GM13976 (cell line): ENCODE data around the gene NRG3.

ENCODE experiments used
- DNase-seq: peaks from one replicate; pipeline ENCODE4 v3.0.0; 2012; ENCODE audit warnings: low spot score
- CTCF ChIP-seq: IDR thresholded peaks from 2 replicates; pipeline ENCODE4 v1.5.1; 2012; ENCODE audit warnings: borderline replicate concordance, mild to moderate bottlenecking; ENCODE audit not compliant: insufficient read depth; ENCODE audit errors: extremely low read depth, missing control alignments, control extremely low read depth
- in situ Hi-C: fragments of 300-500 bp; cut with MboI; formaldehyde crosslinking; loops from one replicate; pipeline ENCODE4 v1.12.0; 2022; ENCODE audit warnings: low sequenced_read_pairs, mixed read lengths, inconsistent platforms; ENCODE audit not compliant: unreplicated experiment

NRG3 gene

GRCh38 chr10:81889181-81889769, 14.3 kb downstream of the NRG3 start:
- TF ChIP-seq CTCF: no peak
- in situ Hi-C loops: no loop called here
- no peak for DNase-seq

- no peak for DNase-seq
- TF ChIP-seq CTCF: no peak
- in situ Hi-C loops: no loop called here
Measured at GRCh38 chr10:81894616-81895015, 19.6 kb downstream of the NRG3 start.

GRCh38 chr10:81898518-81898917, 23.5 kb downstream of the NRG3 start:
- in situ Hi-C loops: no loop called here
- DNase-seq: no peak
- no peak for TF ChIP-seq CTCF

- no peak for DNase-seq
- in situ Hi-C loops: no loop called here
- no peak for TF ChIP-seq CTCF
Measured at GRCh38 chr10:81900989-81901388, 26.0 kb downstream of the NRG3 start.

GRCh38 chr10:81903472-81903871, 28.5 kb downstream of the NRG3 start:
- TF ChIP-seq CTCF: no peak
- DNase-seq: no peak
- in situ Hi-C loops: no loop called here

GRCh38 chr10:81905161-81905560, 30.2 kb downstream of the NRG3 start:
- DNase-seq: no peak
- in situ Hi-C loops: no loop called here

More at GRCh38 chr10:81905161-81905560, 30.2 kb downstream of the NRG3 start:
- TF ChIP-seq CTCF: no peak
